HG03039 (cell line): ENCODE results near the gene STBD1.
"Not testable (repeated sequence)": the region's sequence is repeated elsewhere in the genome, so short reads cannot be mapped to it uniquely, and the experiment has no call there.

Source experiments
- ATAC-seq: cut with Tn5 transposase; IDR thresholded peaks from one replicate; pipeline ENCODE4 v1.9.1; 2021; ENCODE audit warnings: mild to moderate bottlenecking, moderate library complexity; ENCODE audit not compliant: unreplicated experiment

STBD1 gene

DNA sequence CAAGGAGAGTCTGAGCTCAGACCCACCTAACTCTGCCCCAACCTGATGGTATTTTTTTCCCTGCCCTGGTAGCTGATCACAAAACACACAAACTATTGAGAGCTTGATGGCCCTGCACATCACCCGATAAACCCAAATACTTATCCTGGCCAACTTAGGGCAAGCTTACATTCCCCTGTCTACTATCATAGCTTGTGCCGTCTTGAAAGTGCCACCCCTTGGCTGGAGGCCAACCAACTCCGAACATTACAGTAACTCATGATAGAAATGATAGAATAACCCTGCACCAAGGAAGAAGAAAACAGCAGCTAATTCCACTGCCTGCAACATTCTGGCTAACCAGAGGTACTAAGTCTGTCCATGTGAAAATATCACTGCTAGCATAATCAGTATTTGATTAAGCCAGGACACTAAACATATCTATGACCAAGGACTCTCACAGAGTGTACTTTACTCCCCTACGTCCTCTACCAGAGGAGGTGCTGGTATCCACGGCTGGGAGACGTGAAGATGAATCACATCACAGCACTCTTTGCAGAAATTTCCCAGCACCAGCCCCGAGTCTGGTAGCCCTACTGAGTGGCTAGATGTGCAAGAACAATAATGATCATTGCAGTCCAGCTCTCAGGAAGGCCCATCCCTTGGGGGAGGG lies 8.9 kb downstream of the STBD1 start:
- no peak for ATAC-seq

- no peak for ATAC-seq
Observed at GRCh38 chr4:76316131-76316530, 9.6 kb downstream of the STBD1 start.

DNA sequence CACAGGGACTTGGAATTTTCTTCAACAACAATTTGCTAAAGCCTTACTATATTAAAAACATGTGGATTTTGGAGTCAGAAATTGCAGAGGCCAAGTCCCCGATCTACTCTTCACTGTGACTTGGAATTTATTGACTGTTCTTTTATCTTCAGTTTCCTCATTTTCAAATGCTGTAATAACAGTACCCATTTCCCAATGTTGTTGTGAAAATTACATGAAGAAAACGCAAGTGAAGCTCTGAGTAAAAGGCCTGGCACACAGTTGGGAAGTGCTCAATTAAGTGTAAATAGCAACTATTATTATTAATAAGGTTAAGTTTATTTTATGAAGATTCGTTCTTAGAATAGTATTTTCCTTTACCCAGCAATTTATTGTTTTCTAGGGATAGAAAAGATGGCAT lies 15.7 kb downstream of the STBD1 start:
- ATAC-seq = no peak

DNA sequence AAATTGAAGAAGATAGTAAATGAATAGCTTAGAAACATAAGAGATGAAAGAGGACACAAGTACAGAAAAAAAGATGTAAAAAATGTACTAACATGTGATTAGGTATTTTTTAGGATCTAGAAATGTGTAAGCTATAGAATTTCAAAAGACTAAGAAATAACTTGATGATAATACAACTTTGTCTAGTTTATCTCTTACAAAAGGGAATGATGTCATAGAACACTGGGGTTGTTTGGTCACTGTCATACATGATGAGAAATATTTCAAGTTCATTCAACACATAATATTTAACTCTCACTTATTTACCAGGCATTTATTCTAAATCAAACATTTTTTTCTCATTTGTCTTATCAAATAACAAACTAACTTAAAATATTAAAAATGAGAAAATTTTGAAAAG lies 18.5 kb downstream of the STBD1 start:
- no peak for ATAC-seq

DNA sequence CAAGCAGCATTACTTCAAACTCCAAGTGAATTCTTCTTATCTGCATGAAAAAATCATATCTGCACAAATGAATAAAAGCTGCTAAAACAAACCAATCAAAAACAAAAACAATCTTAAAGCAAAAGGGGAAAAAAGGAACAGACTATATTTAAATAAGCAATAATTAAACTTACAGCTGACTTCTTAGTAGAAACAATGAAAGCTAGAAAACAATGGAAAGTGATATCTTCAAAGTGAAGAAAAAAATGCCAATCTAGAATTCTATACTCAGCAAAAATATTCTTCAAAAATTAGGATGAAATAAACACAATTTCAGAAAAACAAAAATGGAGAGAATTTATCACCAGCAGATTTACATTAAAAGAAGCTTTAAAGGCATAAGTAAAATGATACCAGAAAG lies 20.0 kb downstream of the STBD1 start:
- ATAC-seq = no peak

- ATAC-seq = no peak
Observed at GRCh38 chr4:76334885-76335284, 28.4 kb downstream of the STBD1 start.

- ATAC-seq = no peak
Observed at GRCh38 chr4:76339364-76339763, 32.8 kb downstream of the STBD1 start.

DNA sequence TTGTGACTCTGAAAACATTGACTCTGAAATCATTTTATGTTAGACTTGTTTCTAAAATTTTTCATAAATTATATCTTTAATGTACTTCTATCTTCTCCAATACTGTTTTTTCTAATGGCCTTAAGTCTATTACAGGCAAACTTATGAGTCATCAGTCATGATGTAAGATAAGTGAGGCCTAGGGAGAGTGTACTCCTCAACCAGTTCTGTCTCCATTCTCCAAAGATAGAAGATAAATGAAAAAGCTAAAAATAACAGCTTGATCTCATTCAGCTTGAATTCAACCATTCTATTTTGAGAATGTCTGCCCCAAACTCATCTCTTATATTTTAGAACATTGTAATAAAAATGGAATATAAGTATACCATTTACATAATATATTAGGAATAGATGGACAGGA lies 34.5 kb downstream of the STBD1 start:
- ATAC-seq = no peak

DNA sequence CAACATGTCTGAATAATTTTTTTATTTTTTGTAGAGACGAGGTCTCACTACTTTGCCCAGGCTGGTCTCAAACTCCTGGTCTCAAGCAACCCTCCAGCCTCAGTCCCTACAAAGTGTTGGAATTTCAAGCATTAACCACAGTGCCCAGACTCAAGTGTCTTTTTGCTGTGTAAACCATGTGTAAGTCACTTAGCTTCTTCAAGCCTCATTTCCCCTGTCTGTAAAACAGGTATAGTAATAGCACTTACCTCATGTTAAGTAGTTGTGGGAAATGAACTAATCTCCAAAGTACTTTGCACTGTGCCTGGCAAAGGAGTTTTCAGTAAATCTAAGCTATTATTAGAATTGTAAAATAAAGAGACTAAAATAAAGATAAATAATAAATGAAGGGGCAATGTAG lies 35.7 kb downstream of the STBD1 start:
- no peak for ATAC-seq

- ATAC-seq = no peak
Observed at GRCh38 chr4:76342803-76343202, 36.3 kb downstream of the STBD1 start.

DNA sequence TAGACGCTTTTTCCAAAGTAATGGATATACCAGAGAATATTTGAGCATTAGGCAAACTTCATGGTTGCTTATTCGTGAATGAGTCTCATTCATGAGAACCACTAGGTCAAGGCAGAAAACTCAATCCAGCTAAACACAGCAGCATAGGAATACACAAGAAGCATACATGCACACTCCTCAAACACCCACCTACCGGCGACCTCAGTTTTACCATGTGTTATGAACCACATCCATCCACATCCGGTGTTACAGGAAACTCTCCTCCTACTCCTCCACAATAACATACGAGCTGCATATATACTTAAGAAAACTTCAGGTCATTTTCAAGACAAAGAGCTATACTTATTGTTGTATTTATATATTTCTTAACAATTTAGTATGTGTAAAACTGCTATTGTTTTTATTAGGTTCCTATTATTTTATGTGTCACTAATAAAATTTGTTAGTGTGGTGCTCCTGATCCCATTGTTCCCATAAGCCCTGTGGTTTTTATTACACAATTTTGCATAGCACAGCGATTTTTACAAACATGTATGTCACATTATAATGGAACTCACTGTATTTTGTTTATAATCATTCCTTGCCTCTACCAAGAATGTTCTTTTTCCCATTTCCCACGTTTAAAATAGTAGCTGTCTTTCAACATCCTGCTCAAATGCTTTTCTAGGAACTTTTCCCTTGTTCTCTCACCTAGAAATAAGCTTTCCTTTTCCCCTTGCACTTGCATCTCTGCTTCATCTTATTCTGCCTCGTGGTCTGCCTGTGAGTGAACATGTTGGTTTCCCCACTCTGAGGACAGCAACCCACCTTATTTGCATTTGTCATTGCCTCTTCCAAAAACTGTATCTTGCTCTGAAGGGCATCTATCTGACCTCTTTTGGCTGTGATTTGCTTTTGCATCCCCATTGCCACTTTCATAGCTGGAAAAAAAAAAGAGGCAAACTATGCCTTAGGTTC lies 48.3 kb downstream of the STBD1 start:
- ATAC-seq = no peak

DNA sequence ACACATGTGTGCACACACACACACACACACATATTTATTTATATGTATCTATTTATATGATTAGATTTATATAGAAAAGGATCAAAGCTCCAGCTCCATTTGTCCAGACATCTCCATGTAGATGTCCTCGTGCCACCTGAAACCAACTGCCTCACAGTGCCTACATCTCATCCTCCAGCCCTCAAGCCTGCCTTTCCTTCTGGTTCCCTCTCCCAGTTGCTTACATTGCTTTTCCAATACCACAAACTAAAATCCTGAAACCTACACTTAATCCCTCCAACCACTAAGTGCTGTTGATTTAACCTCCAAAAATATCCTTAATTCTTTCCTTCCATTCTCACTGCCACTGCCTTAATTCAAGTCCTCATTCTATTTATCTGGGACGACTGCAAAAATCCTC lies 51.4 kb downstream of the STBD1 start:
- no peak for ATAC-seq

GRCh38 chr4:76359881-76360466 lies 53.4 kb downstream of the STBD1 start:
- not testable (repeated sequence) for ATAC-seq
